NCI-H69 (cell line): Measurements from ENCODE around the gene ALDOA.
A peak's percentile ranks its signal among the peaks of the same experiment; 100 is the strongest.

Experiments used
- DNase-seq: peaks from one replicate; lab custom pipeline; 2025; lab: John Stamatoyannopoulos, UW

Gene ALDOA

GRCh38 chr16:30116291-30117207, 51.0 kb downstream of the ALDOA start:
- DNase-seq: no peak

- DNase-seq: no peak
Observed at GRCh38 chr16:30117768-30118167, 52.2 kb downstream of the ALDOA start.

GRCh38 chr16:30119428-30119827, 53.9 kb downstream of the ALDOA start:
- peak; percentile 43 for DNase-seq
